Ovary (tissue), 3 donors: ENCODE results near the gene SCAF4.

Experiments
- CTCF ChIP-seq, 3 donors: fragments of 450-650 bp in 2 of 3; fragments of 200-600 bp in 1 of 3; IDR thresholded peaks; one replicate each; pipeline versions ENCODE4 v1.5.1 to v1.8.0; 2016 to 2022; ENCODE audit warnings: antibody characterized with exemption in 3 of 3, mild to moderate bottlenecking in 1 of 3
- EP300 ChIP-seq: sonication (generic); formaldehyde crosslinking; IDR thresholded peaks from one replicate; pipeline ENCODE4 v1.6.1; 2017; ENCODE audit warnings: antibody characterized with exemption
- donor health status: DM: no; HTN: no; CAD: no.

DNA sequence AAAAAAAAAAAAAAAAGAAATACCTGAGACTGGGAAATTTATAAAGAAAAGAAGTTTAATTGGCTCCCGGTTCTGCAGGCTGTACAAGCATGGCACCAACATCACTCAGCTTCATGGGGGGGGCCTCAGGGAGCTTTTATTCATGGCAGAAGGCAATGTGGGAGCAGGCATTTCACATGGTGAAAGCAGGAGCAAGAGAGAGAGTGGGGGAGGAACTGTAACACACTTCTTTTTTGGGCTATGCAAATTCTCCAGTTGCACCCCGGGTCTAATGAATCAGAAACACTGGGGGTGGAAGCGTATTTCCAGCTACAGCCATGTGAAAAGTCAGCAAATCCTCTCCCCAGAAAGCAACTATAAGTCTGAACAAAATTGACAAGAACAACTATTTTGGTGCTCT lies 84.3 kb downstream of the SCAF4 start:
- no peak for TF ChIP-seq EP300
- no peak for TF ChIP-seq CTCF (IDR thresholded peaks at IDR 0.05)
